GM21529 (cell line): ENCODE results near the gene DLEC1.
"Not testable (repeated sequence)": the region's sequence is repeated elsewhere in the genome, so short reads cannot be mapped to it uniquely, and the experiment has no call there.

Experiments used
- ATAC-seq: cut with Tn5 transposase; IDR thresholded peaks from one replicate; pipeline ENCODE4 v1.9.1; 2021; ENCODE audit not compliant: unreplicated experiment

DLEC1 gene

DNA sequence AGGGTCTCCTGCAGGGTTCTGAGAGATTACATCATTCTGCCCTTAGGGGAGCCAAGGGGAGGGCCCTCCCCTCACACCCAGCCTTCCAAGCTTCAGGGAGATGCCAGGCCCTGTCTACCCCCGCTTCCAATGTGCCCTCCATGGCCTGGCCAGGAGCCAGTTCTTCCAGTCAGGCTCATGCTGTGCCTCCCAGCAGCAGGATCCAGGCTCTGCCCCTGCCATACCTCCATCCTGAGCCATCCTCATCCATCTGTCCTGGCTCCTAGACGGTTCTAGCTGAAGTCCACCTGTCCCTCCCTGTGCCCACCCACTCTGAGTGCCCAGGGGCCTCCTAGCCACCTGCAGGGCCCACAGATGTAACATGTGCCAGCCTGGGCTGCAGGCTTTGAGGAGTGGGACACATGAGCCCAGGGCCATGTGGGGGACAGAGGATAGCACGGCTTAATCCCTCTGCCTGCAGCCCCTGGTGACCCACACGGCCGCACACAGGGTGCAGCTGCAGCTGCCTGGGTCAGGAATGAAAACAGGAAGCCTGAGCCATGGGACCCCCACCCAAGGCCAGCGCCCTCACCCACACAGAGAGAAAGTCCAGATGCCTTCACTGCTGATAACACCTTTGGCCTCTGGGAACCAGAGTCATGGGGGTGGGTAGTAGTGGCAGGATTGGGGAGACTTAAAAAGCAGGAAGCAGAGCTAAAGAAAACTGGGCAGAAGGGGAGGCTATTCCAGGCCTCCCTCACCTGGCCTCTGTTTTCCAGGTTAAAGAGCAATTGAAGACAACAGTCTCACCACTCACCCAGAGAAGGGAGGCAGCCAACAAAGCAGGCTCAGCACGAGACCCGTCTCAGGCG is 21.3 kb upstream of the DLEC1 start:
- no peak for ATAC-seq

DNA sequence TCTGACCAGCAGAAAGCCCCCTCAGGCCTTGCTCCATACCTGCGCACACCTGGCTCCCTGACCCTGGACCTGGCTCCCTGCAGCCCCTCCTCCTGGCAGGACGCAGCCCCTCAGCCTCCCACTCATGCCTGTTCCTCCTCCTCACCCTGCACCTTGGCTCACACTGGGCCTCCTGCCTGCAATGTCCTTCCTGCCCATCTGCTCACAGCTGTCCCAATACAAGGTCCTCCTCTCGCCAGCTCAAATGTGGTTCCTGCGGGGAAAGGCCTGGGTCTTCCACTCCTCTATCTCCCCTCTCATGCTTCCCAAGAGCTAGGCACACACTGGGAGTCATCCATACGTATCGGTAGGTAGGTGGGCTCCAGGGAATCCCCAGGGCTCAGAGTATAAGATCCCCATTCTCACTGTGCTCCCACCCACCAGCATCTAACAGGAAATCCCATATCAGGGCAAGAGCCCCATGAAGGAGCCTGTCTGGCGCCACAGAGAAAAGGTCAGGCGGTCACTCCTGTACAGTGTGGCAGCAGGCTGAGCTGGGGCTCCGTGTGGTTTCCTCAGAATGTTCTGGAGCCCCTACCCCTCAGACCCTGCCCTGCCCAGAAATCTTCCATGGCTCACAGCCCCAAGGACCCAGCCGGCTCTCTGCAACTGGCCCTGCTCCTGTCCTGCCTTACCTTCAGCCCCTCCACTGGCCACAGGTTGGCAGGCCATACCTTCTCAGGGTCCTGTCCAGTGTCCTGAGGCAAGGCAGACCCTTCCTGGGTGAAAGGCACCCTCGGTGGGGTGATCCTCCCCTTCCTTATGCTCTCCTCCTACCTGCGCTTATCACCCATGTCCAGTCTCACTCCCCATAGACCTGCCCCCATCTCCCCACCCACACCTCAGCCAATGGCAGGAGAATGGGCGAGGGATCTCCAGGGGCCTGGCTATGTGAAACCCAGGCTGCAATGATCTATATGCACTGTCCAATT is 20.4 kb upstream of the DLEC1 start:
- ATAC-seq: no peak

DNA sequence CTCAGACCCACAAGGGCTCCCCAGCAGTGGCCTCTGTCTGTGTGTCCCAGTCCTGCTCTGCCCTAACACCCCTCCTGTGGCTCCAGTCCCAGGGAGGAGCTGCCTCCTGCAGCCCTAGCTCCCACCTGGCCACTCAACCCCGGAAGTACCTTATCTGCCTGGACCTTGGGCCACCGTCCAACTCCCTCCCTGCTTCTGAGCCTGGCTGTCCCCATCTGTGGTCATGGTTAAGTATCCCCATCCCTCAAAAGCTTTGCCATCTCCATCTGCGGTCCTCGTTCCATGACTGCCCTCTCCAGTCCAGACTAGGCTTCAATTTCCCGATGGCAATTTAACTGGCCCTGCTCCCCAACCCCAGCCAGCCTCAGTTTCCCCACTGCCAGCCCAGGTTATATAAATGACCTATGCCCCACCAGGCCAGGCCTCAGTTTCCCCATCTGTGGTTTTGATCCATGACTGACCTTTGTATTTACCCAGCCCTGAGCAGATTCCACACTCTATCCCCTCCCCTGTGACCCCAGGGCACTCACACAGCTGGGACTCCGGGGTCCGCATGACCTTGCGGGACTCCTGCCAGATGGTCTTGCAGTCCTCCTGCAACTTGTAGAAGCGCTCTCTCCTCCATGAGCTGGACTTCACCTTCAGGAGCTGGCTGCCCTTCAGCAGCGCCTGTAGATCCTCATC is 19.2 kb upstream of the DLEC1 start:
- ATAC-seq: no peak

DNA sequence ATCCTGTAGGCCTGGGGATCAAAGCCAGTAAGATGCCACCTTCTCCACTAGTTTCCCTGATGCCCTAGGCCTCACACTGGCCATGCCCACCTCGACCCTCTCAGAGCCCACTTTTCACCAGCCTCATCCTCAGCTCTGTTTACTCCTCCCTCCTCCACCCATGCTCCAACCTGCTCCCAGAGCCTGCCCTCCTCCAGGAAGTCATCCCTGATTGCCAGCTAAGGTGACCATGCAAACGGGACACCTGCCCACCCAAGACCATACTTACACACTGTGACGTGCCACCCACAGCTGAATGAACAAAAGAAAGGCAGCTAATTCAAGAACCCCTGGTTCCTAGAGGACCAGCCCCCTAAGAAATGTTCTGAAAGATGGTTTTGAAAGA is 18.7 kb upstream of the DLEC1 start:
- ATAC-seq: no peak

DNA sequence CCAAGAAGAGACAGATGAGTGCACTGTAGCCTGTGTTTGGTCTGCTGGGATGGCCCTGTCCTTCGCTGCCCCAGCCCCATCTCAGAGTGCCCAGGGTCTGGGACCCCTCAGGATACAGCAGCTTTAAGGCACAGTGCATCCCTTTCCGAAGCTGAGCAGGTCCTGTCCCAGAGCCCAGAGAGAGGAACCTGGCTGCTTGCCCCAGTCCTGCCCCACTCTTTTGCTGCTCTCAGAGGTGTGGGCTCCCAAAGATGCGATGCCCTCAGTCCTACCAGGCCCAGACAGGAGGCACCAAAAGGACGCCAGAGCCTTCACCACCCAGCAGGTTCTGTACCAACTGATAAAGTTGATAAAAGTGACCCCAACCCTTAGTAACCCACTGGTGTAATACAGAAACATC is 17.8 kb upstream of the DLEC1 start:
- ATAC-seq: no peak

DNA sequence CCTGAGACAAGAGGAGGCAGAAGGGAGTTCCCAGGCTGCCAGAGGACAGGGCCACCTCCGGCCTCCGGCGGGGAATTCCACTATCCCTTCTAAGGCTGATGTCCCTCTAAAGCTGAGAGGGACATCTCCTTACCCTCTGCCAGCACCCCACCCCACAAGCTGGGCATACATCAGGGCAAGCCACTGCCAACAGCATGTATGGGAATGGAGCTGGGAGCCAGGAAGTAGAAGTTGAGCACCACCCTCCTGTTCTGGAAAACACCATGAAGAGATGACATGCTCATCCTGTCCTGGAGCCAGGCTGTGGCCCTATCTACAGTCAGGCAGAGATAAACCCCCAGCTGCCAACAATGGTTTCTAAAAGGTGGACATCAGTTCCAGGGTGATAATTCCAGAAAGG is 16.7 kb upstream of the DLEC1 start:
- ATAC-seq: no peak

DNA sequence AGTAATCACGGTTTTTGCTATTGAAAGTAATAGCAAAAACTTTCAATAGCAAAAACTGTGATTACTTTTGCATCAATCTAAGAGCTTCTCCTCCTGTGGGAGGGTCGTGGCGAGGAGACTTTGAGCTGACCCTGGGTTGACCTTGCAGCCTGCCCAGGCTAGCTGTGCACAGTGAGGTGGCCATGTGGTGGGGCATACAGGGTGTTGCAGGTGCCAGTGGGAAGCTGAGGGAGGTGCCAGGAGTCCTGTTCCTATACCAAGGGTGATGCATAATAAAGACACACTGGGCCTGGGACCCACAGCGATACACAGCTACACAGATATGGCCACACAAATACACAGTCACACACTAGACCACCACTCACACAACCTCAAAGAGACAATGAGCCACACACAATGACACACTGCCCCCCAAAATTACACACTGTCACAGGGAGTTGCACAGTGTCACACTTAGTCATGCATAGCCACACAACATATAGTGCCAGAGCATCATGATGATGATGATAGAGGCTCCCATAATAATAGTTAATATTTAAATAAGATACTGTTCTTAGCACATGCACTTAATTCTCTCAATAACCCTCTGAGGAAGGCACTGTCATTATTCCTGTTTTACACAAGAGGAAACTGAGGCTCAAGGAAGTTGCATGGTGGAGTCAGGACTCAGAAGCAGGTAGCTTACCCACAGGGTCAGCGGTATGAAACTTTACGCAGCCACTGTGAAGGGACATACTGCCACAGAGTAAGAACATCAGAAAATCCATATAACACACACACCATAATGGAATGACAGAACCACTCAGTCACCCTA is 15.9 kb upstream of the DLEC1 start:
- ATAC-seq: no peak

DNA sequence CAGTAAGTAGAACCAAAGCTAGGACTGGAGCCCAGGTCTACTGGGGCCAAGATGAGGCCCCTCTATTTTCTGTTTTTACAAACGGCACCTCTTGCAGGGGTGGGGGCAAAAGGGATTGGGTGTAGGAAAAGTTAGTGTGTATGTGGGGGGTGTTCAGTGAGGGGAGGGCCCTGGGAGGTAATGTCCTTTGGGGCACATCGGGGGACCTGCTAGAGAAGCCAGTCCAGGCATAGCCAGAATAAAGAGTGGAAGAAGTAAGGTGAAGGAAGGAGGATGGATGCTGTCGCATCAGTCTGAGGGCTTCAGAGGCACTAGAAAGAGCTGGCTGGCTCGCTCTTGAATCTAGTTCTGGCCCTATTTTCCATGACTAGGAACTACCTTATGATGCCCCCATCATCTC is 12.2 kb upstream of the DLEC1 start:
- no peak for ATAC-seq

DNA sequence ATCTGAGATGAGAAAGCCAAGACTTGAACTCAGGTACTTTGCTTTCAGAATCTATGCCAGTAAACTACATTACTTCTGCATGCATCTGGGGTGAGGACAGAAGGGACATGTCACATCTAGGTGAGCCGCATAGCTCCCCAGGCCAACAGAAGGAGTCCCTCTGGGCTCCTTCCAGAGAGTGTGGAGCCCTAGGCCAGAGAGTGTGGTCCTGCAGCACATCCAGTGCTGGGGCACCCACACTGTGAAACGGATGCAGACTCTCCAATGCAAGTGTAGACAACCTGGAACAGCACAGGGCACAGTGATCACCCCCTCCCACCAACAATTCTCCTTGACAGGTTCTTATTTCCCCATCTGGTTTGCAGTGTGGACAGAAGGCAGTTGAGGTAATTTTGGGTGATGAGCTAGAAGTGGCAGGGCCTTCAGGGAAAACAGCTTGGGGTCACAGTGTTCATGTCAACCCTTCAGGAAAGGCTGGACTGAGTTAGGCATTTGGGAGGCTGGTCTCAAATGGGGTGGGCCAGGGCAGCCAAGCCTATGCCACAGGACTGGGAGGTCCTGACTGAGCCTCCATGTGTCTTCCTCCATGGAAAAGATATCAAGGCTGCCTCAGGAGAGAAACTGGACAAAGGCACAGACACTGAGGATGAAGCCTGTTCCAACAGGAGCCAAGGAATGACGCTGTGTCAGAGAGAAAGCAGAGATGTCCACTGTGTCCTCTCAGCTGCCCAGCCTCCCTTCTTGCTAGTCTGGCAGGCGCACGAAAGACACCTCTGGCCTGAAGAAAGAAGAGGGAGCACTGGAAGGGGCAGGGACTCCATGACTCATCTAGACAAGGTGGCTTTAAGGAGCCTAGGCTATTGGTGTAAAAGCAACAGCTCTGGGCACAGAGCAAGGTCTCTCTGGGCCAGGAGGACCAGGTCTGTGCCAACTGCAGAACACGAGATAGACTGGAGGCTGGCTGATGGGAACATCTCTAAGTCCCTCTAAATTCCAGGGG is 11.2 kb upstream of the DLEC1 start:
- ATAC-seq: no peak

DNA sequence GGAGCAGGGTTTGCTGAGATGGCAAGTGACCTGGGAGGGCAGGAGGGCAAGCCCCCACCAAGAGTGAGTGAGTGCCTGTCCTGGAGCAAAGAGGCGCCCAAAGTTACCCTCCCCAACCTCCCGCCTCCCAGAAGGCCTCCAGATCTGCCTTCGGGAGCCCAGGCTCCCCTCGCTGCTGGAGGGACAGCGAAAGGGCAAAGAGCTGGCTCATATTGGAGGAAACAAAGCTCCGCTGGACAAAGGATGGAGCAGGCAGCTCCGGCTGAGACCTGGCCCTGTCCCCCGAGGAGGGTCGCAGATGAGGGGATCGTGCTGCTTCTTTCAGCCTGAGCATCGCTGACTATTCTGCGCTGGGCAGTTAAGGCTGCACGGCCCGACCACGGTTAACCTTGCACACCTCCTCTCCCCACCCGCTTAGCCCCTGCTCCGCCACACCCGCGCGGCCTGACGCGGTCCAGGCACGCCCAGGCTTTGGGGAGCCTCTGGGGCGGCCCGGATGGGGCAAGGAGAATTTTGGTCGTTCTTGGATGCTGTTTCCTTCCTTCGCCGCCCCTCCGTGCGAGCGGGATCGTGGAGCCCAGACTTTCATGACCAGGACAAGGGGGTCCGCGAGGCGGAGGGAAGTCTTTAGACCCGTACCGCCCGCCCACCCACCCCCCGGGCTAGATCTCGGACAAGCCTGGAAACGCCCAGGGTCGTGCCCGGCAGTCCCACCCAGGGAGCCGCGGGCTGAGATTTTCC is 10.2 kb upstream of the DLEC1 start:
- no peak for ATAC-seq

DNA sequence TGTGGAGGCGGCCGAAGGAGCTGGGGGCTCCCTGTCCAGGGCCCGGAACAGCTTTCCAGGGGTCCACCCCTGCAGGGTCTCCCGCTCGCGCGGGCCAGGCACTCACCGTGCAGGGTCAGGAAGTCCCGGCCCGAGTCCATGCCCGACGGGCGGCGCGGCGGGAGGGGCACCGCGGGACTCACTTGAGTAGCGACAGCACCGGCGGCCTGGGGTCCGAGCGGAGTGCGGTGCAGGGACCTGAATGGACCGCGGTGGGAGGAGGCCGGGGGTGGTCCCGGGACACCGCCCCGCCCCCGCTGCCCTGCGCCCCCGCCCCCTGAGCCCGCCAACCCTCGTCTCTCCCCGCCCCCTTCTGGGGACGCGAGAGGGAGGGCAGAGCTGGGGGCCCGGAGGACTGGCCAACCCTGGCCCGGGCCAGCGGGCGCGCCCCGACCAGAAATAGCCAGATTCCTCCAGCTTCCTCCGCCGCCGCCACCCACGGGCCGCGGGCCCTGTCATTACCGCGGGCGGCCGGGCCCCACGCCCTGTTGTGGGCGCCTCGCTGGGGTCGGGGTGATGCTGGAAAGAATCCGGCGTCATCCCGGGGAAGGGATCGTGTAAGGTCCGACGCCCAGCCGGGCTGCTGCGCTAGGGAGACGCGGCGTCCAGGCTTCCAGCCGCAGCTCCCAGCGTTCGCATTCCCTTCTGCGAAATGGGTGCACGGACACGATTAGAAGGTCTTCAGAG is 9.4 kb upstream of the DLEC1 start, which contains the start of gene PLCD1:
Gene PLCD1 (minus strand): TSS at position 243 of the 726 bp plus-strand sequence. CDS start 103 bp downstream, at position 140.
- no peak for ATAC-seq

DNA sequence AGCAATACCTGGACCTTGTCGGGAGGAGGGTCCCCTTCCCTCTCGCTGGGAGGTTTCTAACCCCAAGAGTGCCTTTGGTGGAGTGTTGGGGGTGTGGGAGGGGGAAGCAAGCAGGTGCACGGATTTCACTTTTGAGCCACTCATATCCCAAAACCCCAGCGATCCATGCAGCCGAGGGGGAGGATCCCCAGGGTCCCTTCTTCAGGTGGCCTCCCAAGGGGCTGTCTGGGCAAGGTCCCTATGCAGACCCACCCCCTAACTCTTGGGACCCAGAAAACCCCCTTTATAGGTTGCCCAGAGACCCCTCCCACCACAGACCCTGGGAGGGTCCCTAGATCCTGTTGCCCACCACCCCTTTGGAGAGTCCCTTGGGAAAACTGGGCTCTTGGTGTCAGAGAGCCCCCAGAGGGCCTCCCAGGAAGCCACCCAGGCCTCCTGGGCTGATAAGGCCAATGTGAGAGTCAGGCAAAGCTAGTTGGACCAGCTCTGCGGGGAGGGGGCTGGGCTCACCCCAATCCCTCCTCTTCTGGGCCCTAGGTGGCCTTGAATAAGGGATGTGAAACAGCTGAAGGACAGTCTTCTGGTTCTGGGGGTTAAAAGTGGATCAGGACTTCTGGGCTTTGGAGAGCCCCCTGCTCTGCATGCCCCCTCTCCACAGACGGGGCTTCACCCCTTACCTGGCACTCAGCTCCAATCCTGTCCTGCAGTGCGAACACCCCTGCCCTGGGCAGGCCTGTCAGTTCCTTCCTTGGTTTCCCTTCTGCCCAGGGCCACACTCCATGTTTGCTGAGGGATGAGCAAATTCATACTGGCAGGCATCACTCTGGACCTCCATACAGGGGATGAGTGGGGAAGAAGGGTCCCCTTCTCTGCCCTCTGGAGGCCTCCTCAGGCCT is 8.6 kb upstream of the DLEC1 start:
- no peak for ATAC-seq

DNA sequence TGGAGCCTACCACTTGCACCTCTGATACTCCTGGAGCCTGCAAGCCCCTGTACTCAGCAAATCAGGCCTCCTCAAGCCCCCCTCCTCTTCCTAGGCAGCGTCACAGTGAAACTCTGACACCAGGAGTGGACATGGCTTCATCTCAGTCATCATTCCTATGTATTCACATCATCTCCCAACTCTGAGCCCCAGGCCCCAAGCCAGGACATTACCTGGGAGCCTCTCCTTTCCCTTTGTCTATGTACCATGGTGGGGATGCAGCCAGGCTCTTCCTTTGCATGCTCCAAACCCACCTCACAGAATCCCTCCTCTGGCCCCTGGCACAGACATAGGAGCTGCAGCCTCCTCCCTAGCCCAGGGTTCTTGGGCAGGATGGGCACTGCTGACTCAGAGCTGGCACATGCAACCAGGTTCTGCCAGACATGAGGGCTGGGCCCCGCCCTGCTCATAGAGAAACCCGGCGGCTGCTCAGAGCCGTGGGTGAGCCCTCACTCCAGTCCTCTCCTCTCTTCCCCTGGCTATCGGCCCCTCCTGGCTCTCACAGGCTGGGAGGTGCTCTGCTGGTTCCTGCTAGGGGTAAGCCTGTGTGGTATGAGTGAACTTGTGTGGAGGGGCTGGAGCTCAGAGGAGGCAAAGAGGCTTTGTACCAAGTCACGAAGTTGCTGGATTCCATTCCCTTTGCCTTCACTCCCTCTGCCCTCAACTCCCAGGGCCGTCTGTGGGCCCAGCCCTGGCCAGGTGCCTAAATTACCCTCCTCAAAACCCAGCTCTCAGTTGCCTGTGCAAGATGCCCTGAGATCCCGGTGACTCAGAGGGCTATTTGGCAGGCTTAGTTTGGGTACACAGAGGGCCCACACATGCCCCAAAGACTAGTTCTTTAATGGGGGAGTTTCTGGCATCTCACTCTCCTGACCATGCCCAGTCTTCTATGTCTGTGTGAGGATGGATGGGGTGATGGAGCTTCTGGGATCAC is 7.7 kb upstream of the DLEC1 start:
- no peak for ATAC-seq

DNA sequence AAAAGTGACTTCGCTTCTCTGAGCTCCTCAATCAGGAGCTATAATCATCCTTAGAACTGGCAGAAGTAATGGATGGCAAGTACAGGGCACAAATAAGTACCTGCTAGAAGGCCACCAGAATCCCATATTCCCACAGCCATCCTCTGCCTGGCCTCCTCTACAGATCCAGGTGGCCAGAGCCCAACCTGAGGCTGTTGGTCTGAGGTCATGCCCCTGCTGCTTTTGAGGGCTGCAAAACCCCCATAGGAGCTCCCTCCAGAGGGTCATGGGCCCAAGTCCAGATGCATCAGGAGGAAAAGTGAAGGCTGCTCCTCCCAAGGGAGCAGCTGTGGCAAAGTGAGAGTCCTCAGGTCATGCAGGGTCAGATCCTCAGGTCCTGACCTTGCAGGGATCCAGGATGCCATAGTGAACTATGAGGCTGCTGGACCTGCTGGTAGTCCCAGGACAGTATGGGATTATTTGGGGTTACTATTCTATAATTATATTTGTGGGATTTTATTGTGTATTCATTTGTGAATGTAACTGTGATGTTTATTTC is 6.6 kb upstream of the DLEC1 start:
- no peak for ATAC-seq

DNA sequence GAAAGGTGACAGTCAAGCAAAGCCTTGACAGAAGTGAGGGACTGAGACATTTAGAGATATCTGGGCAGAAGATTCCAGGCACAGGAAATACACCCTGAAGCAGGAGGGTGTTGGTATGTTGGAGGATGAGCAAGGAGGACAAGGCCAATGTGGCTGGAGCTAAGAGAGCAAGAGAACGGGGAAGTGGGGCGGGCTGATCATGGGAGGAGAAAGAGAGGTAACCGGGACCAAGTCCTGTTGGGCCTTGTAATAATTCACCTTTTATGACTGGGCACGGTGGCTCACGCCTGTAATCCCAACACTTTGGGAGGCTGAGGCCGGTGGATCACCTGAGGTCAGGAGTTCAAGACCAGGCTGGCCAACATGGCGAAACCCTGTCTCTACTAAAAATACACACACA is 5.4 kb upstream of the DLEC1 start:
- ATAC-seq: not testable (repeated sequence)
